ENCODE measurements around the gene TFCP2.

GRCh38 chr12:51205350-51205749, 32.4 kb upstream of the TFCP2 start:
- TF ChIP-seq, protein P1, sequence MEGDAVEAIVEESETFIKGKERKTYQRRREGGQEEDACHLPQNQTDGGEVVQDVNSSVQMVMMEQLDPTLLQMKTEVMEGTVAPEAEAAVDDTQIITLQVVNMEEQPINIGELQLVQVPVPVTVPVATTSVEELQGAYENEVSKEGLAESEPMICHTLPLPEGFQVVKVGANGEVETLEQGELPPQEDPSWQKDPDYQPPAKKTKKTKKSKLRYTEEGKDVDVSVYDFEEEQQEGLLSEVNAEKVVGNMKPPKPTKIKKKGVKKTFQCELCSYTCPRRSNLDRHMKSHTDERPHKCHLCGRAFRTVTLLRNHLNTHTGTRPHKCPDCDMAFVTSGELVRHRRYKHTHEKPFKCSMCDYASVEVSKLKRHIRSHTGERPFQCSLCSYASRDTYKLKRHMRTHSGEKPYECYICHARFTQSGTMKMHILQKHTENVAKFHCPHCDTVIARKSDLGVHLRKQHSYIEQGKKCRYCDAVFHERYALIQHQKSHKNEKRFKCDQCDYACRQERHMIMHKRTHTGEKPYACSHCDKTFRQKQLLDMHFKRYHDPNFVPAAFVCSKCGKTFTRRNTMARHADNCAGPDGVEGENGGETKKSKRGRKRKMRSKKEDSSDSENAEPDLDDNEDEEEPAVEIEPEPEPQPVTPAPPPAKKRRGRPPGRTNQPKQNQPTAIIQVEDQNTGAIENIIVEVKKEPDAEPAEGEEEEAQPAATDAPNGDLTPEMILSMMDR (IDR thresholded peaks at IDR 0.05; ENCODE audit: low read length) = no peak
- TF ChIP-seq EZH2phosphoT487 (IDR thresholded peaks at IDR 0.05; ENCODE audit: low read length) = no peak

All from MM.1S (cell line).